WTC11 (cell line): Measurements from ENCODE around the gene CADM1.

Source experiments
- CTCF ChIP-seq: fragments of 200-600 bp; IDR thresholded peaks from 2 replicates; pipeline ENCODE4 v1.8.0; 2022; ENCODE audit warnings: antibody characterized with exemption
- E2F5 ChIP-seq: sonication (generic); formaldehyde crosslinking; IDR thresholded peaks from 2 replicates; pipeline ENCODE4 v1.8.1; 2022; ENCODE audit warnings: mild to moderate bottlenecking, moderate library complexity, missing genetic modification reagents
- ELF4 ChIP-seq: sonication (generic); formaldehyde crosslinking; IDR thresholded peaks from 2 replicates; pipeline ENCODE4 v1.8.1; 2022; ENCODE audit warnings: low read depth, mild to moderate bottlenecking, moderate library complexity, missing genetic modification reagents
- JUN ChIP-seq: sonication (generic); formaldehyde crosslinking; IDR thresholded peaks from 2 replicates; pipeline ENCODE4 v1.8.0; 2023; ENCODE audit warnings: mild to moderate bottlenecking, missing genetic modification reagents
- KAT7 ChIP-seq: sonication (generic); formaldehyde crosslinking; IDR thresholded peaks from 2 replicates; pipeline ENCODE4 v1.8.1; 2023; ENCODE audit warnings: missing genetic modification reagents, mild to moderate bottlenecking, borderline replicate concordance
- TEAD4 ChIP-seq: sonication (generic); formaldehyde crosslinking; IDR thresholded peaks from 2 replicates; pipeline ENCODE4 v1.8.0; 2022; ENCODE audit warnings: mild to moderate bottlenecking, missing genetic modification reagents
- ZNF425 ChIP-seq: fragments of 250-450 bp; sonication (Bioruptor Pico); conservative IDR thresholded peaks from 2 replicates; pipeline ENCODE4 v1.9.0; 2021; ENCODE audit warnings: mild to moderate bottlenecking
- ZNF671 ChIP-seq: fragments of 250-450 bp; sonication (Bioruptor Pico); IDR thresholded peaks from 2 replicates; pipeline ENCODE4 v1.8.0; 2021; ENCODE audit warnings: mild to moderate bottlenecking
- TF ChIP-seq, protein P1 (sequence below): sonication (generic); formaldehyde crosslinking; conservative IDR thresholded peaks from 2 replicates; pipeline ENCODE4 v1.8.1; 2022; ENCODE audit warnings: mild to moderate bottlenecking, missing genetic modification reagents

GRCh38 chr11:115439969-115440540 is 64.2 kb downstream of the CADM1 start:
- TF ChIP-seq TEAD4 (no peak), KAT7 (CRISPR knock-in tag) (no peak), E2F5 (CRISPR knock-in tag) (no peak), ZNF671 (no peak), JUN (CRISPR knock-in tag) (no peak), CTCF (no peak), ZNF425 (CRISPR knock-in tag) (no peak), ELF4 (CRISPR knock-in tag) (no peak)
- TF ChIP-seq, protein P1, sequence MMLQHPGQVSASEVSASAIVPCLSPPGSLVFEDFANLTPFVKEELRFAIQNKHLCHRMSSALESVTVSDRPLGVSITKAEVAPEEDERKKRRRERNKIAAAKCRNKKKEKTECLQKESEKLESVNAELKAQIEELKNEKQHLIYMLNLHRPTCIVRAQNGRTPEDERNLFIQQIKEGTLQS (CRISPR knock-in tag) = no peak
